WTC11 (cell line): Measurements from ENCODE around the gene TBL1X. TPM values are rescaled to one million over a fixed set of nuclear protein-coding genes. Genes with fewer than 3 reads are reported as not detected.

Experiments
- ATAC-seq: fragments of 200-7000 bp; cut with Tn5 transposase; 2 replicates; pipeline ENCODE4 v1.10.0; 2021; ENCODE audit warnings: mild to moderate bottlenecking, moderate library complexity
- CTCF ChIA-PET: fragments of 300-600 bp; sonication (Branson Sonifier 250); formaldehyde crosslinking; loops from one replicate; lab custom pipeline; 2021; ENCODE audit warnings: antibody characterized with exemption; lab: Charles Lee
- POLR2A ChIA-PET: fragments of 350-600 bp; sonication (Branson Sonifier 250); formaldehyde crosslinking; loops from one replicate; lab custom pipeline; 2021; ENCODE audit warnings: antibody characterized with exemption; lab: Charles Lee
- DNase-seq: peaks from one replicate; pipeline ENCODE4 v3.0.0; 2021; ENCODE audit warnings: low spot score
- H3K27ac Mint-ChIP-seq: 2 replicates; pipeline ENCODE4 v1.8.0; 2021; ENCODE audit warnings: mixed read lengths
- H3K27me3 Mint-ChIP-seq: 2 replicates; pipeline ENCODE4 v1.8.0; 2021; ENCODE audit warnings: low read depth, mild to moderate bottlenecking, moderate library complexity, mixed read lengths
- H3K36me3 Mint-ChIP-seq: 2 replicates; pipeline ENCODE4 v1.8.0; 2021; ENCODE audit warnings: mixed read lengths
- H3K4me1 Mint-ChIP-seq: 2 replicates; pipeline ENCODE4 v1.8.0; 2022; ENCODE audit warnings: mixed read lengths
- H3K4me3 Mint-ChIP-seq: 2 replicates; pipeline ENCODE4 v1.8.0; 2021; ENCODE audit warnings: mild to moderate bottlenecking, moderate library complexity, mixed read lengths
- H3K9me3 Mint-ChIP-seq: 2 replicates; pipeline ENCODE4 v1.8.0; 2021; ENCODE audit warnings: mixed read lengths
- ATF3 ChIP-seq: sonication (generic); formaldehyde crosslinking; conservative IDR thresholded peaks from 2 replicates; pipeline ENCODE4 v1.8.1; 2022; ENCODE audit warnings: mild to moderate bottlenecking, missing genetic modification reagents
- CDX4 ChIP-seq: fragments of 250-450 bp; sonication (Bioruptor Pico); IDR thresholded peaks from 2 replicates; pipeline ENCODE4 v1.9.0; 2021; ENCODE audit warnings: moderate library complexity, mild to moderate bottlenecking, inconsistent platforms, borderline replicate concordance
- CREM ChIP-seq: sonication (generic); formaldehyde crosslinking; IDR thresholded peaks from 2 replicates; pipeline ENCODE4 v1.8.1; 2022; ENCODE audit warnings: mild to moderate bottlenecking, missing genetic modification reagents, moderate library complexity
- E2F1 ChIP-seq: sonication (generic); formaldehyde crosslinking; IDR thresholded peaks from 2 replicates; pipeline ENCODE4 v1.8.0; 2022; ENCODE audit warnings: mild to moderate bottlenecking, missing genetic modification reagents
- ESRRA ChIP-seq: sonication (generic); formaldehyde crosslinking; IDR thresholded peaks from 2 replicates; pipeline ENCODE4 v1.8.1; 2022; ENCODE audit warnings: mild to moderate bottlenecking, missing genetic modification reagents, borderline replicate concordance
- FOXJ3 ChIP-seq: sonication (generic); formaldehyde crosslinking; IDR thresholded peaks from 2 replicates; pipeline ENCODE4 v1.9.0; 2021; ENCODE audit warnings: missing genetic modification reagents, mild to moderate bottlenecking, borderline replicate concordance
- GRHL2 ChIP-seq: fragments of 250-450 bp; sonication (Bioruptor Pico); IDR thresholded peaks from 2 replicates; pipeline ENCODE4 v1.8.0; 2022; ENCODE audit warnings: mild to moderate bottlenecking, moderate library complexity; ENCODE audit not compliant: insufficient replicate concordance, severe bottlenecking
- JUN ChIP-seq: sonication (generic); formaldehyde crosslinking; IDR thresholded peaks from 2 replicates; pipeline ENCODE4 v1.8.0; 2023; ENCODE audit warnings: mild to moderate bottlenecking, missing genetic modification reagents
- MXD4 ChIP-seq: fragments of 250-450 bp; sonication (Bioruptor Pico); IDR thresholded peaks from 2 replicates; pipeline ENCODE4 v1.8.0; 2021; ENCODE audit warnings: mild to moderate bottlenecking, moderate library complexity, borderline replicate concordance
- PRRX2 ChIP-seq: fragments of 250-450 bp; sonication (Bioruptor Pico); IDR thresholded peaks from 2 replicates; pipeline ENCODE4 v1.8.0; 2021; ENCODE audit warnings: mild to moderate bottlenecking
- SMAD3 ChIP-seq: sonication (generic); formaldehyde crosslinking; IDR thresholded peaks from 2 replicates; pipeline ENCODE4 v1.8.0; 2022; ENCODE audit warnings: missing genetic modification reagents, mild to moderate bottlenecking, borderline replicate concordance
- TEAD1 ChIP-seq: sonication (generic); formaldehyde crosslinking; IDR thresholded peaks from 2 replicates; pipeline ENCODE4 v1.8.0; 2022; ENCODE audit warnings: mild to moderate bottlenecking, missing genetic modification reagents
- TP53 ChIP-seq: sonication (generic); formaldehyde crosslinking; IDR thresholded peaks from 2 replicates; pipeline ENCODE4 v1.8.1; 2023; ENCODE audit warnings: mild to moderate bottlenecking, missing genetic modification reagents
- ZNF232 ChIP-seq: sonication (generic); formaldehyde crosslinking; IDR thresholded peaks from 2 replicates; pipeline ENCODE4 v1.8.0; 2022; ENCODE audit warnings: mild to moderate bottlenecking, missing genetic modification reagents
- total RNA-seq: library from RNA; stranded (reverse); gene quantifications from 3 replicates; pipeline ENCODE4 v1.2.3, GENCODE V29; 2021
- TF ChIP-seq, protein P1 (sequence below): sonication (generic); formaldehyde crosslinking; IDR thresholded peaks from 2 replicates; pipeline ENCODE4 v1.8.1; 2022; ENCODE audit warnings: low read depth, missing genetic modification reagents, borderline replicate concordance
- TF ChIP-seq, protein P2 (sequence below): fragments of 250-450 bp; sonication (Bioruptor Pico); IDR thresholded peaks from 2 replicates; pipeline ENCODE4 v1.9.0; 2021; ENCODE audit warnings: mild to moderate bottlenecking
- TF ChIP-seq, protein P3 (sequence below): sonication (generic); formaldehyde crosslinking; IDR thresholded peaks from 2 replicates; pipeline ENCODE4 v1.8.1; 2022; ENCODE audit warnings: mild to moderate bottlenecking, missing genetic modification reagents, moderate library complexity, borderline replicate concordance
- TF ChIP-seq, protein P4 (sequence below): sonication (generic); formaldehyde crosslinking; IDR thresholded peaks from 2 replicates; pipeline ENCODE4 v1.8.0; 2022; ENCODE audit warnings: mild to moderate bottlenecking, missing genetic modification reagents
- TF ChIP-seq, protein P5 (sequence below): fragments of 250-450 bp; sonication (Bioruptor Pico); IDR thresholded peaks from 2 replicates; pipeline ENCODE4 v1.8.0; 2021; ENCODE audit warnings: mild to moderate bottlenecking

TBL1X gene
- total RNA-seq, 1 experiment from 2014 or later = 27.7 TPM

DNA sequence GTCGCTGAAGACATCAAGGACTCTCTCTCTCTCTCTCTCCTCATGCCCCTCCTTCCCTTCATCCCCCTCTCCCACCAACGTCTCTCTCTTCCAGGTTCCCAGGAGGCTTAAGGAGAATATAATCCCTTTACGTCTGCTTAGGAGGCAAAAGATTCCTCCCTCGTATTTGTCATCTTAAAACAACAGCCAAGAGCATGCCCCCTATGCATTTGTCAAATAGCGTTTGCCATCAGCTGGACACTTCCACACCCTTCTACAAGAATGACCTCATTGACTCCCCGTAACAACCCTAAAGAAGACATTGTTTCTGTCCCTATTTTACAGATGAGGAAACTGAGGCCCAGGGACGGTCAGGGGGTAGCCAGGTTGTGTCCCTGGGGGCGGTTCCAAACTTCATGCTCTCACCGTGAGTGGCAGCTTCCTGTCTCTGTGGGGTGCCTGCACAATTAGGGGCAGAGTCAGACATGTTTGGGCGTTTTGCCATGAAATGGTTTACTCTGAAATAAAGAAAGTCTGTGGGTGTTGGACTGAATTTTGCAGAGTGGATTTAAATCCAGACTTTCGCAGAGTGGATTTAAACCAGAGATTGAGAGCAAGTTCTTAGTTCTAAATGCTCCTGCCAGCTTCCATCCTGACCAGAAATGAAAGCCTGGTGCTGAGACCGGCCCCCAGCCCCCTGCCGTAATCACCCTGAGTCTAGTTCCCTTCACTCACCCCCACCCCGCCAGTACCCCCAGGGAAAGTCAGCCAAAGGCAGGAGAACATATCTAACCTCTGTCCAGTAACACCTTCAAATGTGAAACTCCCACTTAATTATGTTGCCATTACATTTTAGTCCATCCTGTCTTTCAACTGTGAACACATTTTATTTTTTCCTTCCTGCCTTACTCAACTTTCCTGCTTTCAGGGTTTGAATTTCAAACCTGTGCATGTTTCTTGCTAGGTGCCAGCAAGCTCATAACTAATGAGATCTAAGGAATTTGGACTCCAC is 44.3 kb upstream of the TBL1X start:
- Mint-ChIP-seq H3K27ac (no peak overlapping the region), H3K4me3 (no peak overlapping the region), H3K4me1 (peaks cover 16% of the 10 kb centered on the region)

GRCh38 chrX:9429767-9430166 is 35.1 kb upstream of the TBL1X start:
- H3K27ac Mint-ChIP-seq = no peak overlapping the region
- no peak overlapping the region for H3K4me3 Mint-ChIP-seq
- no peak for ATAC-seq
- DNase-seq = no peak
- peaks cover 5% of the 10 kb centered on the region; the same call in 1 of the 2 replicates for H3K36me3 Mint-ChIP-seq
- H3K4me1 Mint-ChIP-seq = peaks cover 7% of the 10 kb centered on the region
- peaks cover 9% of the 10 kb centered on the region; the same call in 1 of the 2 replicates for H3K9me3 Mint-ChIP-seq
- H3K27me3 Mint-ChIP-seq = no peaks in the 10 kb centered on the region; the same call in 1 of the 2 replicates
- POLR2A ChIA-PET = no interaction called here
- CTCF ChIA-PET = no interaction called here
- no peak for TF ChIP-seq CDX4 (CRISPR knock-in tag)
- TF ChIP-seq, protein P1, sequence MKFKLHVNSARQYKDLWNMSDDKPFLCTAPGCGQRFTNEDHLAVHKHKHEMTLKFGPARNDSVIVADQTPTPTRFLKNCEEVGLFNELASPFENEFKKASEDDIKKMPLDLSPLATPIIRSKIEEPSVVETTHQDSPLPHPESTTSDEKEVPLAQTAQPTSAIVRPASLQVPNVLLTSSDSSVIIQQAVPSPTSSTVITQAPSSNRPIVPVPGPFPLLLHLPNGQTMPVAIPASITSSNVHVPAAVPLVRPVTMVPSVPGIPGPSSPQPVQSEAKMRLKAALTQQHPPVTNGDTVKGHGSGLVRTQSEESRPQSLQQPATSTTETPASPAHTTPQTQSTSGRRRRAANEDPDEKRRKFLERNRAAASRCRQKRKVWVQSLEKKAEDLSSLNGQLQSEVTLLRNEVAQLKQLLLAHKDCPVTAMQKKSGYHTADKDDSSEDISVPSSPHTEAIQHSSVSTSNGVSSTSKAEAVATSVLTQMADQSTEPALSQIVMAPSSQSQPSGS (CRISPR knock-in tag) = no peak
- TF ChIP-seq, protein P2, sequence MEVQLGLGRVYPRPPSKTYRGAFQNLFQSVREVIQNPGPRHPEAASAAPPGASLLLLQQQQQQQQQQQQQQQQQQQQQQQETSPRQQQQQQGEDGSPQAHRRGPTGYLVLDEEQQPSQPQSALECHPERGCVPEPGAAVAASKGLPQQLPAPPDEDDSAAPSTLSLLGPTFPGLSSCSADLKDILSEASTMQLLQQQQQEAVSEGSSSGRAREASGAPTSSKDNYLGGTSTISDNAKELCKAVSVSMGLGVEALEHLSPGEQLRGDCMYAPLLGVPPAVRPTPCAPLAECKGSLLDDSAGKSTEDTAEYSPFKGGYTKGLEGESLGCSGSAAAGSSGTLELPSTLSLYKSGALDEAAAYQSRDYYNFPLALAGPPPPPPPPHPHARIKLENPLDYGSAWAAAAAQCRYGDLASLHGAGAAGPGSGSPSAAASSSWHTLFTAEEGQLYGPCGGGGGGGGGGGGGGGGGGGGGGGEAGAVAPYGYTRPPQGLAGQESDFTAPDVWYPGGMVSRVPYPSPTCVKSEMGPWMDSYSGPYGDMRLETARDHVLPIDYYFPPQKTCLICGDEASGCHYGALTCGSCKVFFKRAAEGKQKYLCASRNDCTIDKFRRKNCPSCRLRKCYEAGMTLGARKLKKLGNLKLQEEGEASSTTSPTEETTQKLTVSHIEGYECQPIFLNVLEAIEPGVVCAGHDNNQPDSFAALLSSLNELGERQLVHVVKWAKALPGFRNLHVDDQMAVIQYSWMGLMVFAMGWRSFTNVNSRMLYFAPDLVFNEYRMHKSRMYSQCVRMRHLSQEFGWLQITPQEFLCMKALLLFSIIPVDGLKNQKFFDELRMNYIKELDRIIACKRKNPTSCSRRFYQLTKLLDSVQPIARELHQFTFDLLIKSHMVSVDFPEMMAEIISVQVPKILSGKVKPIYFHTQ (CRISPR knock-in tag) = no peak
- no peak for TF ChIP-seq SMAD3 (CRISPR knock-in tag)
- TF ChIP-seq FOXJ3 = no peak
- no peak for TF ChIP-seq GRHL2 (CRISPR knock-in tag)
- TF ChIP-seq, protein P3, sequence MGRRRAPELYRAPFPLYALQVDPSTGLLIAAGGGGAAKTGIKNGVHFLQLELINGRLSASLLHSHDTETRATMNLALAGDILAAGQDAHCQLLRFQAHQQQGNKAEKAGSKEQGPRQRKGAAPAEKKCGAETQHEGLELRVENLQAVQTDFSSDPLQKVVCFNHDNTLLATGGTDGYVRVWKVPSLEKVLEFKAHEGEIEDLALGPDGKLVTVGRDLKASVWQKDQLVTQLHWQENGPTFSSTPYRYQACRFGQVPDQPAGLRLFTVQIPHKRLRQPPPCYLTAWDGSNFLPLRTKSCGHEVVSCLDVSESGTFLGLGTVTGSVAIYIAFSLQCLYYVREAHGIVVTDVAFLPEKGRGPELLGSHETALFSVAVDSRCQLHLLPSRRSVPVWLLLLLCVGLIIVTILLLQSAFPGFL (CRISPR knock-in tag) = no peak

More for the DNA sequence above, 44.3 kb upstream of the TBL1X start:
- TF ChIP-seq TEAD1 (CRISPR knock-in tag) (no peak), E2F1 (CRISPR knock-in tag) (no peak), TP53 (no peak), PRRX2 (CRISPR knock-in tag) (no peak), CREM (no peak), MXD4 (no peak), JUN (CRISPR knock-in tag) (no peak), ZNF232 (CRISPR knock-in tag) (no peak), ATF3 (CRISPR knock-in tag) (no peak), ESRRA (CRISPR knock-in tag) (no peak)
- TF ChIP-seq, protein P4, sequence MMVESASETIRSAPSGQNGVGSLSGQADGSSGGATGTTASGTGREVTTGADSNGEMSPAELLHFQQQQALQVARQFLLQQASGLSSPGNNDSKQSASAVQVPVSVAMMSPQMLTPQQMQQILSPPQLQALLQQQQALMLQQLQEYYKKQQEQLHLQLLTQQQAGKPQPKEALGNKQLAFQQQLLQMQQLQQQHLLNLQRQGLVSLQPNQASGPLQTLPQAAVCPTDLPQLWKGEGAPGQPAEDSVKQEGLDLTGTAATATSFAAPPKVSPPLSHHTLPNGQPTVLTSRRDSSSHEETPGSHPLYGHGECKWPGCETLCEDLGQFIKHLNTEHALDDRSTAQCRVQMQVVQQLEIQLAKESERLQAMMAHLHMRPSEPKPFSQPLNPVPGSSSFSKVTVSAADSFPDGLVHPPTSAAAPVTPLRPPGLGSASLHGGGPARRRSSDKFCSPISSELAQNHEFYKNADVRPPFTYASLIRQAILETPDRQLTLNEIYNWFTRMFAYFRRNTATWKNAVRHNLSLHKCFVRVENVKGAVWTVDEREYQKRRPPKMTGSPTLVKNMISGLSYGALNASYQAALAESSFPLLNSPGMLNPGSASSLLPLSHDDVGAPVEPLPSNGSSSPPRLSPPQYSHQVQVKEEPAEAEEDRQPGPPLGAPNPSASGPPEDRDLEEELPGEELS = no peak
- TF ChIP-seq, protein P5, sequence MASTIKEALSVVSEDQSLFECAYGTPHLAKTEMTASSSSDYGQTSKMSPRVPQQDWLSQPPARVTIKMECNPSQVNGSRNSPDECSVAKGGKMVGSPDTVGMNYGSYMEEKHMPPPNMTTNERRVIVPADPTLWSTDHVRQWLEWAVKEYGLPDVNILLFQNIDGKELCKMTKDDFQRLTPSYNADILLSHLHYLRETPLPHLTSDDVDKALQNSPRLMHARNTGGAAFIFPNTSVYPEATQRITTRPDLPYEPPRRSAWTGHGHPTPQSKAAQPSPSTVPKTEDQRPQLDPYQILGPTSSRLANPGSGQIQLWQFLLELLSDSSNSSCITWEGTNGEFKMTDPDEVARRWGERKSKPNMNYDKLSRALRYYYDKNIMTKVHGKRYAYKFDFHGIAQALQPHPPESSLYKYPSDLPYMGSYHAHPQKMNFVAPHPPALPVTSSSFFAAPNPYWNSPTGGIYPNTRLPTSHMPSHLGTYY (CRISPR knock-in tag) = no peak
- no peaks in the 10 kb centered on the region; the same call in none of the 2 replicates for H3K27me3 Mint-ChIP-seq
- no peak for ATAC-seq
- no peaks in the 10 kb centered on the region for H3K36me3 Mint-ChIP-seq
- POLR2A ChIA-PET = no interaction called here
- CTCF ChIA-PET = no interaction called here
- no peak for DNase-seq
- H3K9me3 Mint-ChIP-seq = 0 out of 2 replicates have a peak, but pooled peaks cover under 1% of the 10 kb centered on the region
